SK-N-SH (cell line): ENCODE data around the gene PDE4B. TPM values are rescaled to one million over a fixed set of nuclear protein-coding genes. Genes with fewer than 3 reads are reported as not detected.

ENCODE experiments used
- CTCF ChIA-PET: fragments of 300-600, 350-600 bp; formaldehyde crosslinking; extraction: SDS; loops from one replicate; lab custom pipeline; 2021; lab: Yijun Ruan, JAX
- POLR2A ChIA-PET: fragments of 350-600 bp; sonication (Branson Sonifier 250); formaldehyde crosslinking; extraction: SDS; loops from one replicate; lab custom pipeline; 2020; ENCODE audit warnings: antibody characterized with exemption, inconsistent platforms; lab: Yijun Ruan, JAX
- DNase-seq: peaks from one replicate; pipeline ENCODE4 v3.0.0; 2012
- H2AFZ ChIP-seq: fragments of 200-600 bp; sonication (generic); 2 replicates; pipeline ENCODE4 v1.8.1; 2016; ENCODE audit warnings: antibody characterized with exemption, mild to moderate bottlenecking, low read depth
- H3F3A ChIP-seq: fragments of 200-600 bp; sonication (generic); replicated peaks from 2 replicates; pipeline ENCODE3; 2016; ENCODE audit warnings: antibody characterized with exemption, mild to moderate bottlenecking; ENCODE audit not compliant: insufficient read depth
- H3K27ac ChIP-seq, 2 experiments: fragments of 200-500 bp in 1 of 2; fragments of 200-600 bp in 1 of 2; sonication (Bioruptor generic) in 1 of 2; sonication (generic), shearing (Covaris generic) in 1 of 2; 2 replicates each; pipeline versions ENCODE4 v1.5.1 to v1.6.1; 2014 to 2016; ENCODE audit warnings: low read depth in 2 of 2, inconsistent platforms in 1 of 2, low read length in 1 of 2, mild to moderate bottlenecking in 1 of 2, mixed read lengths in 1 of 2
- H3K27me3 ChIP-seq: fragments of 200-600 bp; sonication (generic), shearing (Covaris generic); 2 replicates; pipeline ENCODE4 v1.6.1; 2016; ENCODE audit warnings: mixed run types; ENCODE audit not compliant: insufficient read depth
- H3K36me3 ChIP-seq, 2 experiments: fragments of 200-500 bp in 1 of 2; fragments of 200-600 bp in 1 of 2; sonication (Bioruptor generic) in 1 of 2; sonication (generic) in 1 of 2; replicated peaks in 1 of 2; 2 replicates each; pipeline versions ENCODE3 to v1.5.1; 2014 to 2016; ENCODE audit warnings: low read length in 1 of 2, mild to moderate bottlenecking in 1 of 2; ENCODE audit not compliant: insufficient read depth in 2 of 2, control insufficient read depth in 1 of 2
- H3K4me1 ChIP-seq, 2 experiments: fragments of 200-500 bp in 1 of 2; fragments of 200-600 bp in 1 of 2; sonication (Bioruptor generic) in 1 of 2; sonication (generic), shearing (Covaris generic) in 1 of 2; 2 replicates each; pipeline versions ENCODE4 v1.5.1 to v1.6.1; 2014 to 2016; ENCODE audit warnings: low read depth in 1 of 2, low read length in 1 of 2, mixed run types in 1 of 2; ENCODE audit not compliant: insufficient read depth in 2 of 2, control insufficient read depth in 1 of 2
- H3K4me2 ChIP-seq: fragments of 200-600 bp; sonication (generic), shearing (Covaris generic); 2 replicates; pipeline ENCODE4 v1.6.1; 2017; ENCODE audit warnings: mixed run types
- H3K4me3 ChIP-seq, 2 experiments: fragments of 200-500 bp in 1 of 2; fragments of 200-600 bp in 1 of 2; sonication (Bioruptor generic) in 1 of 2; sonication (generic), shearing (Covaris generic) in 1 of 2; 2 replicates each; pipeline versions ENCODE4 v1.5.1 to v1.8.1; 2014 to 2016; ENCODE audit warnings: low read depth in 2 of 2, inconsistent platforms in 1 of 2, low read length in 1 of 2, mild to moderate bottlenecking in 1 of 2, mixed read lengths in 1 of 2, moderate library complexity in 1 of 2
- H3K79me2 ChIP-seq: fragments of 200-600 bp; sonication (generic); 2 replicates; pipeline ENCODE4 v1.8.1; 2017; ENCODE audit warnings: mild to moderate bottlenecking; ENCODE audit not compliant: insufficient read depth
- H3K9ac ChIP-seq: fragments of 200-600 bp; sonication (generic); 2 replicates; pipeline ENCODE4 v1.6.1; 2017; ENCODE audit warnings: mixed run types
- H3K9me2 ChIP-seq: fragments of 200-600 bp; sonication (generic); 2 replicates; pipeline ENCODE4 v1.6.1; 2017; ENCODE audit warnings: mixed run types
- H3K9me3 ChIP-seq: fragments of 200-600 bp; sonication (generic); 2 replicates; pipeline ENCODE4 v1.6.1; 2017; ENCODE audit warnings: mixed run types, mild to moderate bottlenecking, moderate library complexity
- H4K20me1 ChIP-seq: fragments of 200-600 bp; sonication (generic); 2 replicates; pipeline ENCODE4 v1.6.1; 2017; ENCODE audit warnings: mild to moderate bottlenecking, mixed run types; ENCODE audit not compliant: insufficient read depth
- ELF1 ChIP-seq: IDR thresholded peaks from 2 replicates; pipeline ENCODE4 v1.4.0; 2012
- FOXJ3 ChIP-seq: sonication (generic); formaldehyde crosslinking; IDR thresholded peaks from 2 replicates; pipeline ENCODE4 v1.5.1; 2020; ENCODE audit warnings: mild to moderate bottlenecking, missing genetic modification reagents
- FOXM1 ChIP-seq: IDR thresholded peaks from 2 replicates; pipeline ENCODE4 v1.4.0; 2012; ENCODE audit warnings: low read depth, mild to moderate bottlenecking
- JUND ChIP-seq: IDR thresholded peaks from 2 replicates; pipeline ENCODE4 v1.4.0; 2012
- MEF2A ChIP-seq: IDR thresholded peaks from 2 replicates; pipeline ENCODE4 v1.4.0; 2012; ENCODE audit warnings: low read depth, borderline replicate concordance
- NRF1 ChIP-seq: IDR thresholded peaks from 2 replicates; pipeline ENCODE4 v1.6.1; 2012; ENCODE audit warnings: low read depth, mild to moderate bottlenecking, low read length
- POLR2AphosphoS5 ChIP-seq: IDR thresholded peaks from 2 replicates; pipeline ENCODE4 v1.6.1; 2012; ENCODE audit warnings: low read depth, low read length
- RAD21 ChIP-seq: IDR thresholded peaks from 2 replicates; pipeline ENCODE4 v1.6.1; 2012; ENCODE audit warnings: mild to moderate bottlenecking, low read length
- RFX5 ChIP-seq: IDR thresholded peaks from 2 replicates; pipeline ENCODE4 v1.6.1; 2012; ENCODE audit warnings: mild to moderate bottlenecking, improper control_type of control experiment, low read length
- RXRA ChIP-seq: IDR thresholded peaks from 2 replicates; pipeline ENCODE4 v1.4.0; 2012; ENCODE audit warnings: low read depth, mild to moderate bottlenecking, borderline replicate concordance
- SIN3A ChIP-seq: IDR thresholded peaks from 2 replicates; pipeline ENCODE4 v1.6.1; 2012; ENCODE audit warnings: low read depth, mild to moderate bottlenecking, low read length, moderate library complexity, borderline replicate concordance
- SMC3 ChIP-seq: IDR thresholded peaks from 2 replicates; pipeline ENCODE4 v1.6.1; 2012; ENCODE audit warnings: low read depth, low read length, improper control_type of control experiment
- TEAD4 ChIP-seq: IDR thresholded peaks from 2 replicates; pipeline ENCODE4 v1.4.0; 2012; ENCODE audit warnings: mild to moderate bottlenecking, borderline replicate concordance; ENCODE audit not compliant: insufficient read depth
- WGBS: methylation state at CpG from one replicate; pipeline ENCODE4 v1.1.6; 2017; ENCODE audit warnings: low lambda C conversion rate; 5-methylcytosine and 5-hydroxymethylcytosine counted together
- polyA plus RNA-seq, 3 experiments: library from polyadenylated mRNA; depleted of rRNA; stranded (reverse); fragments of >200 nt; gene quantifications; 2 replicates each; pipeline ENCODE4 v1.2.3, GENCODE V29; 2012
- TF ChIP-seq, protein P1 (sequence below): IDR thresholded peaks from 2 replicates; pipeline ENCODE4; 2012
- TF ChIP-seq, protein P2 (sequence below): IDR thresholded peaks from 2 replicates; pipeline ENCODE4 v1.4.0; 2012; ENCODE audit warnings: low read depth
- TF ChIP-seq, protein P3 (sequence below): fragments of 150-350 bp; IDR thresholded peaks from 2 replicates; pipeline ENCODE4 v1.6.1; 2017; ENCODE audit warnings: antibody characterized with exemption, low read length, low read depth, borderline replicate concordance
- TF ChIP-seq, protein P4 (sequence below): IDR thresholded peaks from 2 replicates; pipeline ENCODE4 v1.4.0; 2012; ENCODE audit warnings: low read depth, borderline replicate concordance
- TF ChIP-seq, protein P5 (sequence below): IDR thresholded peaks from 2 replicates; pipeline ENCODE4 v1.4.0; 2012; ENCODE audit warnings: low read depth, borderline replicate concordance

PDE4B gene
- polyA plus RNA-seq, 1 of the 3 experiments (the other 2 are of a cell fraction): 1.9 TPM

DNA sequence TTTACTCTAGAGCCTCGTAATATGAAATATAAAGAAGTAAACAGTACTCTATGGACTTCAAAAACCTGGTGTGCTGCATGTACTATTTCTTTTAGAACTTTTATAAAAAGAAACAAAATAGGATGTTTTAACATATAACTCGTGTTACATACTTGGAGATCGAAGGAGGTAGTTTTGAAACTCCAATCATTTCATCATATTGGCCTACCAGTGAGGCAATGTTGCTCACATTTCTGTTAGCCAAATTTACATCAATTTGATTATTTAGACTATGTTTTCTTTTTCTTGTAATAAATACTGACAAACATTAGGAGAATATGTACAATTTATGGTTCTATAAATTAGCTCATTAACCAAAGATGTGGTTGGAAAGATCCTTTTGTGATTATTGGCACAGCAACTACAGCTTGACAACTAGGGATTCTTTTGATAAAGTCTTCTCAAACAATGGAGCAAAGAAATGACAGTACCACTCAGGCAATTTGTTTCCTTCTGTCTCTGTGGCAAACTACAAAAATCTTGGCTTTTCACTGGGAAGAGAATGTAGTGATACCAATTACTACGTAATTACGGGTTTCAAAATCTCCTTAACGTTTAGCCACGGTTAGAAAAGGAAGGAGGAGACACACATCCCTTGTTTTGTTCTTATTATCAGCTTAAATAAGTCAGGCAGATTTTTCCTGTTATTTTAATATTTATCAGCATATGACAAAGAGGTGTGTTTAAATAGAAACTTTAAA is 474.7 kb downstream of the PDE4B start:
- Histone ChIP-seq H3K36me3 (peaks cover 0 to 2% of the 10 kb centered on the region in 2 experiments), H3K79me2 (no peaks in the 10 kb centered on the region), H2AFZ (no peak overlapping the region), H3K4me1 (peaks cover 14 to 48% of the 10 kb centered on the region in 2 experiments; a peak in 3 of 4 replicates), H4K20me1 (no peaks in the 10 kb centered on the region), H3K9me3 (no peaks in the 10 kb centered on the region), H3K4me2 (no peak overlapping the region), H3K27ac (peak overlapping the region in 1 of 2 experiments; percentile 39; a peak in 1 of 4 replicates), H3K9ac (no peak overlapping the region), H3K27me3 (no peaks in the 10 kb centered on the region), H3F3A (peaks cover 17% of the 10 kb centered on the region), H3K9me2 (no peaks in the 10 kb centered on the region), H3K4me3 (no peak overlapping the region)
- CTCF ChIA-PET: interaction anchor here (0.9 to 1.4 kb wide), 3 partner anchors 12 to 24 kb away, joined by 3 to 4 read pairs (median 3); no protein-coding TSS in a partner anchor
- no peak for DNase-seq
- 94% methylated on average over 7 of the region's 7 CpGs for WGBS
- TF ChIP-seq POLR2AphosphoS5 (no peak), RFX5 (no peak), MEF2A (no peak), RXRA (no peak), SMC3 (no peak), RAD21 (no peak)
- TF ChIP-seq, protein P1, sequence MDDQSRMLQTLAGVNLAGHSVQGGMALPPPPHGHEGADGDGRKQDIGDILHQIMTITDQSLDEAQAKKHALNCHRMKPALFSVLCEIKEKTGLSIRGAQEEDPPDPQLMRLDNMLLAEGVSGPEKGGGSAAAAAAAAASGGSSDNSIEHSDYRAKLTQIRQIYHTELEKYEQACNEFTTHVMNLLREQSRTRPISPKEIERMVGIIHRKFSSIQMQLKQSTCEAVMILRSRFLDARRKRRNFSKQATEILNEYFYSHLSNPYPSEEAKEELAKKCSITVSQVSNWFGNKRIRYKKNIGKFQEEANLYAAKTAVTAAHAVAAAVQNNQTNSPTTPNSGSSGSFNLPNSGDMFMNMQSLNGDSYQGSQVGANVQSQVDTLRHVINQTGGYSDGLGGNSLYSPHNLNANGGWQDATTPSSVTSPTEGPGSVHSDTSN: no peak
- TF ChIP-seq, protein P2, sequence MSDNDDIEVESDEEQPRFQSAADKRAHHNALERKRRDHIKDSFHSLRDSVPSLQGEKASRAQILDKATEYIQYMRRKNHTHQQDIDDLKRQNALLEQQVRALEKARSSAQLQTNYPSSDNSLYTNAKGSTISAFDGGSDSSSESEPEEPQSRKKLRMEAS: no peak
- TF ChIP-seq, protein P3, sequence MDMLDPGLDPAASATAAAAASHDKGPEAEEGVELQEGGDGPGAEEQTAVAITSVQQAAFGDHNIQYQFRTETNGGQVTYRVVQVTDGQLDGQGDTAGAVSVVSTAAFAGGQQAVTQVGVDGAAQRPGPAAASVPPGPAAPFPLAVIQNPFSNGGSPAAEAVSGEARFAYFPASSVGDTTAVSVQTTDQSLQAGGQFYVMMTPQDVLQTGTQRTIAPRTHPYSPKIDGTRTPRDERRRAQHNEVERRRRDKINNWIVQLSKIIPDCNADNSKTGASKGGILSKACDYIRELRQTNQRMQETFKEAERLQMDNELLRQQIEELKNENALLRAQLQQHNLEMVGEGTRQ: no peak
- POLR2A ChIA-PET: no interaction called here

DNA sequence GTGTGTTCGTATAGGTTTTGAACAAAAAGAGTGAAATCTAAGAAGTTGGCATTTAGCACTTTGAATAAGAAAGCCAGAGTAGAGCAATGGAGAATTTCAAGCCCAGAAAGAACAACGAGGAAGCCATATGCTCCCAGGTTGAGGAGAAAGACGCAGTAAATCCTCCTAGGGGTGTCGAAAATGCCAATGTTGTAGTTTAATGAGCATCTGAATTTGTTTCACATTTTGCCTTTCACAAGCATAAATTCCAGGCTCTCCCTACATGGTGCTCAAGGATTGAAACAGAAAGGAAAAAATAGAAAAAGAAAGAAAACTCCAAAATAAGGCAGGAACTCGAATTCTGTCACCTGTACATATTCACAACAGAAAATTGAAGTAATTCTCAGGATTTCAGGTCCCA is 476.5 kb downstream of the PDE4B start:
- Histone ChIP-seq H3K79me2 (no peaks in the 10 kb centered on the region), H3K4me2 (no peak overlapping the region), H3K9ac (no peak overlapping the region), H3K27ac (peak overlapping the region in 1 of 2 experiments; percentile 75; a peak in 1 of 4 replicates), H3K27me3 (no peaks in the 10 kb centered on the region), H3K9me2 (no peaks in the 10 kb centered on the region), H4K20me1 (no peaks in the 10 kb centered on the region), H3K36me3 (no peaks in the 10 kb centered on the region), H3K9me3 (no peaks in the 10 kb centered on the region), H2AFZ (peak overlapping the region; percentile 36; the same call in 1 of the 2 replicates), H3K4me3 (no peak overlapping the region), H3K4me1 (peaks cover 14 to 46% of the 10 kb centered on the region in 2 experiments; a peak in 3 of 4 replicates), H3F3A (peaks cover 16% of the 10 kb centered on the region)
- ChIA-PET CTCF (no interaction called here), POLR2A (no interaction called here)
- WGBS: 92% methylated on average over 5 of the region's 5 CpGs
- no peak for DNase-seq
- TF ChIP-seq RFX5: no peak
- no peak for TF ChIP-seq RXRA
- TF ChIP-seq, protein P2: no peak
- TF ChIP-seq SMC3: no peak
- TF ChIP-seq MEF2A: no peak
- TF ChIP-seq TEAD4: no peak
- TF ChIP-seq, protein P3: no peak
- no peak for TF ChIP-seq FOXM1
- no peak for TF ChIP-seq FOXJ3
- TF ChIP-seq, protein P4, sequence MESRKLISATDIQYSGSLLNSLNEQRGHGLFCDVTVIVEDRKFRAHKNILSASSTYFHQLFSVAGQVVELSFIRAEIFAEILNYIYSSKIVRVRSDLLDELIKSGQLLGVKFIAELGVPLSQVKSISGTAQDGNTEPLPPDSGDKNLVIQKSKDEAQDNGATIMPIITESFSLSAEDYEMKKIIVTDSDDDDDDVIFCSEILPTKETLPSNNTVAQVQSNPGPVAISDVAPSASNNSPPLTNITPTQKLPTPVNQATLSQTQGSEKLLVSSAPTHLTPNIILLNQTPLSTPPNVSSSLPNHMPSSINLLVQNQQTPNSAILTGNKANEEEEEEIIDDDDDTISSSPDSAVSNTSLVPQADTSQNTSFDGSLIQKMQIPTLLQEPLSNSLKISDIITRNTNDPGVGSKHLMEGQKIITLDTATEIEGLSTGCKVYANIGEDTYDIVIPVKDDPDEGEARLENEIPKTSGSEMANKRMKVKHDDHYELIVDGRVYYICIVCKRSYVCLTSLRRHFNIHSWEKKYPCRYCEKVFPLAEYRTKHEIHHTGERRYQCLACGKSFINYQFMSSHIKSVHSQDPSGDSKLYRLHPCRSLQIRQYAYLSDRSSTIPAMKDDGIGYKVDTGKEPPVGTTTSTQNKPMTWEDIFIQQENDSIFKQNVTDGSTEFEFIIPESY: no peak
- TF ChIP-seq, protein P5, sequence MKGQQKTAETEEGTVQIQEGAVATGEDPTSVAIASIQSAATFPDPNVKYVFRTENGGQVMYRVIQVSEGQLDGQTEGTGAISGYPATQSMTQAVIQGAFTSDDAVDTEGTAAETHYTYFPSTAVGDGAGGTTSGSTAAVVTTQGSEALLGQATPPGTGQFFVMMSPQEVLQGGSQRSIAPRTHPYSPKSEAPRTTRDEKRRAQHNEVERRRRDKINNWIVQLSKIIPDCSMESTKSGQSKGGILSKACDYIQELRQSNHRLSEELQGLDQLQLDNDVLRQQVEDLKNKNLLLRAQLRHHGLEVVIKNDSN: no peak
- no peak for TF ChIP-seq ELF1
- no peak for TF ChIP-seq SIN3A
- TF ChIP-seq JUND: no peak
- no peak for TF ChIP-seq NRF1
